Stimulated activated CD4-positive, alpha-beta T cell treated with anti-CD3 and anti-CD28 coated beads, TNF-alpha, amount 100 ng/mL, for 24 hours (primary cell): ENCODE data around the gene SLC35A3.
"Not testable (repeated sequence)": the region's sequence is repeated elsewhere in the genome, so short reads cannot be mapped to it uniquely, and the experiment has no call there.

Experiments
- DNase-seq, 3 experiments: peaks; one replicate each; pipeline ENCODE4 v3.0.0-alpha.2; 2020; ENCODE audit warnings: low read depth in 3 of 3

The SLC35A3 gene

DNA sequence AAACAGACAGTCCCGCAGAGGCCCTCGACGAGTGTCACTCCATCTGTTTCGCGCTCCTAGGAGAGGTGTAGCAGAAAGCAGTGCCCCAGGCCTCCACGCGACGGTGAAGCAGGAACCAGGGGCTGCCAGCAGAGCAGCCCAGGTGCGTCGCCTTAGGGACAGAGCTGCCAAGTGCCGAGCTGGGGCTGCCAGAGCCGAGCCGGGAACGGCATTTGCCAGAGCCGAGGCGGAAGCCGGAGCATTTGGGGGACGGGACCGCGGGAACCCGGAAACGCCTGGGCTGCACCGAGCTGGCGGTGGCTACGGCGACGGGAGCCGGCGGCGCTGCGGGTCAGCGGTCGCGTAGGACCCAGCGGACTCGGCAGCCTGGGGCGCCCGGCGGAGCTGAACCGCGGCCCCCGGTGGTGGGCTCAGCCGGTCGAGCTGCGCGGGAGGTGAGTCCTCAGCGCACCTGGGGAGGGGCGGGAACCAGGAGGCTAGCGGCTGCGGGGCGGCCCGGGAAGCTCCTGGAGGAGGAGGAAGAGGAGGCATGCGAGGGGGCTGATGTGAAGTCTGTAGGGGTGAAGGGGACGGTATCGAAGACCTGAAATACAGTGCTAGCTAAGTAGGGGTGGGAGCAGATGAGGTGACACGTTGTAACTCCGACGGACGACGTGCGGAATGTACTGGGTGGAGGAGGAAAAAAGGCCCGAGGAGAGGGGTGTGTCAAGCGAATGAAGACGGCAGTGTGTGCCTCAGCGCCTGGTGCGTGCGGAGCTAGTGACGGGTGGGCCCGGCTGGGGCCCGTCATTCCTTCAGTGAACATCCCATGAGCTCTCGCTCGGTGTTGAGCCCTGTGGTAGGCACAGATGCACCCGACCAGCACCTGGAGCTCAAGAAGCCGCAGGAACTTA lies at the start of gene SLC35A3:
TSS of gene SLC35A3 (plus strand) at position 268 of the 893 bp plus-strand sequence. CDS start 23,559 bp downstream, outside the sequence.
- peak; percentile 67 to 81 (median 74) for DNase-seq

DNA sequence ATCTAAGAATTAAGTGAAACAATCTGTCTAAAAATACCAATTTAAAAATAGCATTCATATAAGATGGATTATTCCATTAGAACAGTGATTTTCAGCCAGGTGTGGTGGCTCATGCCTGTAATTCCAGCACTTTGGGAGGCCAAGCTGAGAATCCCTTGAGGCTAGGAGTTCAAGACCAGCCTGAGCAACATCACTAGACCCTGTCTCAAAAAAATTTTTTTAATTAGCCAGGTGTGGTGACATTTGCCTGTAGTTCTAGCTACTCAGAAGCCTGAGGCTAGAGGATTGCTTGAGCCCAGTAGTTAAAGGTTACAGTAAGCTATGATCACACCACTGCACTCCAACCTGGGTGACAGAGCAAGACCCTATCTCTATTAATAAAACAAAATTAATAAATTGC lies 35.0 kb upstream of the SLC35A3 start:
- no peak for DNase-seq

DNA sequence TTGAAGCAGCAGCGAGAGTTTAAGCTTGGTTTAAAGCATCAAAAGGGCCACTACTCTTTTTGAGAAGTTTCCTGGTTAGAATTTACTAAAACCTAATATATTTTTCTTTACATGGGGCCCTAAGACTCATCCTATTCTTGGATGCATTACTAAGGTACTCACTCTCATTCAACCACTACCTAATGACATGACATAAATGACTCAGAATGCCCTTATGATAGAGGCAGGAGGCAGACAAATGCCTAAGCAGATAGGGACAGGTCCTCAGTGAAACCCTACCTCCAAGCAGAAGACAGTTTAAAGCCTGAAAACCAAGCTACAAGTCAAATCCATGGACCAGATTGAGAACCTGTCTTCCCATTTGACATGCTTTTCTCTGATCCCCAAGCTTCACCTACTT lies 34.3 kb upstream of the SLC35A3 start:
- DNase-seq, result no peak

DNA sequence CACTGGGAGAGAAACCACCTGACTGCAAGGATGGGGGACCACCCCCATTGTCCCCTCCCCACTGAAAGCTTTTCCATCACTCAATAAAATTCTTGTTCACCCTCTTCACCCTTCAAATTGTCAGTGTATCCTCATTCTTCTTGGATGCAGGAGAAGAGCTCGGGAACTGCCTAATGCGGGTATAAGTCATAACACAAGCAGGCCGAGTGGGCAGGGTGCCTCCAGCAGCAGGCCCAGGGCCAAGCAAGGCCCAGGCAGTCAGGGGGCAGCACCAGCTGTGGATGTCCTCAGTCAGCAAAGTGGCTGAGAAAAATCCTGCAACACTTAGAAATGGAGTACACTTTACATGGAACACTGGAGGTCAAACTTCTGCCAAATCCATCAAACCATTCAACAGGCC lies 33.7 kb upstream of the SLC35A3 start:
- DNase-seq, result no peak

DNA sequence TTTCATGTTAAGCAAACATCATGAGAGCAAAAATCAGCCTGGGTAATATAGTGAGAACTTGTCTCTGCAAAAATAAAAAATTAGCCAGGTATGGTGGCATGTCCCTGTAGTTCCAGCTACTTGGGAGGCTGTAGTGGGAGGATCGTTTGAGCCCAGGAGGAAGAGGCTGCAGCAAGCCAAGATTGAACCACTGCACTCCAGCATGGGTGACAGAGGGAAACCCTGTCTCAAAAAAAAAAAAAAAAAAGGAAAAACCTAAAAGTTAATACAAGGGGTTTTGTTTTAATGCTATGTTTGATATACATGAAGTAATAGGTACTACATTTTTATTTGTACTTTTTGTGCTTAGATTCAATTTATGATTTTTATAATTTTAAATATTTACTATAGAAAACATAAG lies 27.1 kb upstream of the SLC35A3 start:
- DNase-seq, result no peak

DNA sequence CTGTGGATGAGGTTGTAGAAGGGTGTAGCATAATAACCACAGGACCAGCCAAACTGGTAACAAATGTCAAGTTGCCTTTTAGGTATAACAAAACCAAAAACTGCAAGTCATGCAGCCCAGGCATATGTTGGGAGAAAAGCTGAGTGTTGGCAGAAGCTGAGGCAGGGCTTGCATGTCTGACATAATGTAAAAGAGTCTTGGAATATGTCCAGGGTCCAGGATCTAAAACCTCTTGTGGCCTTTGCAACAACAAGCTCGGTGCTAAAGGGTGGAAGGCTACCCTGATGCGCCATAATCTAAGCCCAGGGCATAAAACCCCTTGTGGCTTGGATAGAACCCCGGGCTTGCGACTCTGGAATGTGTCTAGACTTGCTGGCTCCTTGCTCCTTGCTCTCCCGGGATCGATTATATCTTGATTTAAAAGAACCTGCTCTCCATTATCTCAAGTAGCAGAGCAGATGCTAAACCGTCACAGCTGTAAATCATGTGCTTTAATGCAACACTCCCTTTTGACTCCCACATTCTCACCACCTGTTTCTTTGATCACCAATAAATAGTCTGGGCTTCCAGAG lies 26.5 kb upstream of the SLC35A3 start:
- no peak for DNase-seq

DNA sequence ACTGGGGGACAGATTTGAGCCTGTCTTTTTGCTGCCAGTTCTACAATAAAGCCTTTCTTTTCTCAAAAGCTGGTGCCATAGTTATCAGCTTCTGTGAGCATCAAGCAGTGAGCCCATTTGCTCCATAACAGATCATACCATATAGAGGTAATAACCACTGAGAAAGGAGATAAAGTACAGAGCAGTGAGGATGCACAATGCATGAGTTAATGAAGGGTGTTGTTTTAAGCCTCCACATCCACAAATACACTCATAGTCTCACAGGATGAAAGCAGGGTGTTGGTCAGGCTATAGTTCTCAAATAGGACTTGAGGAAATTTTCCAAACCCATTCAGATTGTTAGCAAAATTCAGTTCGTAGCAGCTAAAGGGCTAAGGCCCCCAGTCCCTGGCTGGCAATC lies 25.6 kb upstream of the SLC35A3 start:
- no peak for DNase-seq

DNA sequence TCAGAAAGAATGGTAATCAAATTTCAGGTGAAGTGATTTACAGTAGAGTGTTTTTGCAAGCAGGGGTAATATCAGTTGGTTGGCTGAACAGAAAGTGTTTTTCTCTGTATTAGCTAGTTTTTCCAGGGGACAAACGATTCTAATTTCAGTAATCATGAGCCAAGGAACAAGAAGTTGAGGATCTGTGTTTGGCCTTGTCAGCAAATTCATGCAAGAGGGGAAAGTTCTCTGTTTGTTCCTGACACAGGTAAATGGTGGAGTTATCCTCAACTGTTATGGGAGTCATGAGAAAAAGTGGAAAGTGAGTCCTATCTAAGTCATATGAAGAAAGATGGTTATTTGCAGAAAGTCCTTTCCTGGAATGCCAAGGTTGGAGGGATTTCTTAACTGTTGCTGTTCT lies 24.6 kb upstream of the SLC35A3 start:
- no peak for DNase-seq

DNA sequence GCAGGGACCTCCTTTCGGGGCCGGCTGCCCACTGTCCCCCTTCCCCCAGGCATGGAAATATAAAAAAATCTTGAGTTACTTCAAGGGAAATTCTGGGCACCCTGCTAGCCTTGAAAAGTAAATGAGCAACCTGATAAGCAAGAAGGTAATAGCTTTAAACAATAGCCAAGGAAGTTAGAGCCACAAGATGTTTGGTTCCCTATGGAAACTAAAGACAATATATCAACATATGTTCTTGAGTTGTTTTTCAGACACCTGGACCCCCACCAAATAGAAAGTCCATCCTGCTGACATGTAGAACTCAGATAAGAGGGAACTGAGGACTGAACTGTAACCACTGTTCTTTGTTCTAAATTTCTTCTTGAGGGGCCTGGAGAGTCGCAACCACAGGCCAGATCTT lies 19.3 kb upstream of the SLC35A3 start:
- no peak for DNase-seq

DNA sequence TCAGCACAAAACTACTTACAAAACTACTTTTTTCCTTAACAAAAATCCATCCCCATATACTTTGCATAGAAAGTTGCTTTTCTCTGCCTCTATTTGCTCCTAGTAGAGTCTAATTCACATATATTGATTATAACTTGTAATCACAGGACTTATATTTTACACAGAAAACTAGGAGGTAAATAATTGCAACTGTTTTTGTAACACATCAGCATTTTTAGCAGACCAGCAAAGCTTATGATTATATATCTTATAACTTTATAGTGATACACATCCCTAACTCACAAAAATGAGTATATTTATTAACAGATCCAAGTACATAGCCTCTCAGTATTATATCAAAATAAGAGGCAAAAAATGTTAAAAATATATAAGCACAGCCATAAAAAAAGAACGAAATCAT lies 17.3 kb upstream of the SLC35A3 start:
- no peak for DNase-seq

DNA sequence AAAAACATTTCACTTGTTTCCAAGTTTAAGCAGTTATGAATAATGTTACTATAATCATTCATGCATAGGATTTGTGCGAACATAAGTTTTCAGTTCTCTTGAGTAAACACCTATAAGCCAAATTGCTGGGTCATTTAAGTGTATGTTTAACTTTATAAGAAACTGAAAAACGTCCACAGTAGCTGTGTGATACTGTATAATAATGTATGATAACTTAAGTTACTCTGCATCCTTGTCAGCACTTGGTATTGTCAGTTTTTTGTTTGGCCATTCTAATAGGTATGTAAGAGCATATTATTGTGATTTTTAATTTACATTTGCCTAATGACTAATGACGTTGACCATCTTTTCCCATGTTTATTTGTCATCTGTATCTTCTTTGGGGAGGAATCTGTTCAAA lies 14.4 kb upstream of the SLC35A3 start:
- DNase-seq, result no peak

DNA sequence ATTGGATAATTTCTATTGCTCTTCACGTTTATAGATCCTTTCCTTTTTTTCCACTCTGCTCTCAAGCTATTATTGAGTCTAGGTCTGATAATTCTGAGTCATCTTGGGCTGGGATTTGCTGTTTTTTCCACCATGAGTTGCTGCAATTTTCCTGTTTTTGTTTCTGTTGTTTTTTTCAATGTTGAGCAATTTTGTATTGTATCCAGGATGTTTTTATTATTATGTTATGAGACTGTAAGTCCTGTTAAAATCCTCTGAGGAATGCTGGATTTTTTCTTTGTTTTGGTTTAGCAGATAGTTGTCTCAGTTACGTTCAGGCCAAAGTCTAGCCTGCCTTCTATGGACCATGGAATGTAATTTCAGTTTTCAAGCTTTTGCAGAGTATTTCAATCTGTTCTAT lies 13.0 kb upstream of the SLC35A3 start:
- no peak for DNase-seq

DNA sequence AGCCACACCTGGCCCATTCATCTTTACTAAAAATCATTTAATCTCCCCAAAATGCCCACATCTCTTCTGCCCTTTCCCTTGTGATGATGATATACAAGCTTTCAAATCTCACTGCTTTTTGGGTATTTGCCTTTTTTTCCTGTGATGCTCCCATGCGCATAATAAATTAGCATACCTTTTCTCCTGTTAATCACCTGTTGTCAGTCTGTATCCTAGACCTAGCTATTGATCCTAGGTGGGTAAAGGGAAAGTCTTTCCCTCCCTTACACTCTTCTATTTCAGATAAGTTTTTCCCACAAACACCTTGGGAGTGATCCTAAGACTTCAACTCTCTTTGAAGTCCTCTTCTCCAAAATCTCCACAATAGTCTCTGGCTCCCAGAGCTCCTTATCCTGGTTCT lies 12.0 kb upstream of the SLC35A3 start:
- DNase-seq, result no peak

DNA sequence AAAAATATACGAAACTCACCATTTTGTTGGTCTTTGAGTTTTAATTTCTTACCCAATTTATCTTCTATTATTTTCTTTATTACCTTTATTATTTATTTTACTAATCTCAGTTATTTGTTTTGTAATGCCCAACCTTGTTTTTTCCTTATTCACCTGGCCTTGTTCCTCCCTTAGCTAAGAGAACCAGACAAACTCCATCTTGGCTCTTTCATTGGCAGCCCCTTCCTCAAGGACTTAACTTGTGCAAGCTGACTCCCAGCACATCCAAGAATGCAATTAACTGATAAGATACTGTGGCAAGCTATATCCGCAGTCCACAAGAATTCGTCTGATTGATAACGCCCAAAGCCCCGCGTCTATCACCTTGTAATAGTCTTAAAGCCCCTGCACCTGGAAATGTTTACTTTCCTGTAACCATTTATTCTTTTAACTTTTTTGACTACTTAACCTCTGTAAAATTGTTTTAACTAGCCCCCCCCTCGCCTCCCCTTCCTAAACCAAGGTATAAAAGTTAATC lies 10.5 kb upstream of the SLC35A3 start:
- DNase-seq, result not testable (repeated sequence)

DNA sequence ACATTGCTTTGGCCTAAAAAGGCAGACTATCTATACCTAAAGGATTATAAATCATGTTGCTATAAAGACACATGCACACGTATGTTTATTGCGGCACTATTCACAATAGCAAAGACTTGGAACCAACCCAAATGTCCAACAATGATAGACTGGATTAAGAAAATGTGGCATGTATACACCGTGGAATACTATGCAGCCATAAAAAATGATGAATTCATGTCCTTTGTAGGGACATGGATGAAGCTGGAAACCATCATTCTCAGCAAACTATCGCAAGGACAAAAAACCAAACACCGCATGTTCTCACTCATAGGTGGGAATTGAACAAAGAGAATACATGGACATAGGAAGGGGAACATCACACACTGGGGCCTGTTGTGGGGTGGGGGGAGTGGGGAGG lies 9.5 kb upstream of the SLC35A3 start:
- not testable (repeated sequence) for DNase-seq

DNA sequence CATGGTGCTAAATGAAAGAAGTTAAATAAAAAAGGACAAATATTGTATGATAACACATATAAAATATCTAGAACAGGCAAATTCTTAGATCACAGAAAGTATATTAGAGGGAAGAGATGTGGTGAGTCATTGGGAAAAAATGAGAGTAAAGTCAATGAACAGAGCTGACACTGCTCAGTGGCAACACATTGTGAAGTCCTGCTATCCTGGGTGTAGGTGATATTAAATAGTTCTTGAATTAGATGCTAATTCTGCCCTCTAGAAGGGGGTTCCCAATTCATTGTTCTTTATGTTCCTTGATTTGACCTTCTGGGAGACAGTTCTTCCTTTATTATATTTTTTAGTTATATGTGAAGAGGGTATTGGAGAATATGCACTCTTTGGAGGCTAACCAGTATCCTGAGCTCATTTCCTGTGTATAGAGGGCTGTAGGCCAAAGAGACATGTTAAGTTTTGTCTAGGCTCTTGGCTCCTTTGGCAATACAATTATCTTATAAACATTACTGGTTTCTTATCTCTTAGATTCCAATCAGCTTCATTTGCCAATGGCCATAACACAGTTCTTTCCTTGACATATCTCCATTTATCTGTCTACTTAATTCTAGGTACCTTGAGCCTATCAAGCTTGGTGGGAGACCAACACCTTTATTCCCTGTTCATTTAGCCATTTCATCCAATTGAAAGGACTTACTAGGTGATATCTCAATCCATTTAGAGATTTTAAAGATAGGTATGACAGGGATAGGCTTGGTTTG lies 6.6 kb upstream of the SLC35A3 start:
- DNase-seq, result no peak

DNA sequence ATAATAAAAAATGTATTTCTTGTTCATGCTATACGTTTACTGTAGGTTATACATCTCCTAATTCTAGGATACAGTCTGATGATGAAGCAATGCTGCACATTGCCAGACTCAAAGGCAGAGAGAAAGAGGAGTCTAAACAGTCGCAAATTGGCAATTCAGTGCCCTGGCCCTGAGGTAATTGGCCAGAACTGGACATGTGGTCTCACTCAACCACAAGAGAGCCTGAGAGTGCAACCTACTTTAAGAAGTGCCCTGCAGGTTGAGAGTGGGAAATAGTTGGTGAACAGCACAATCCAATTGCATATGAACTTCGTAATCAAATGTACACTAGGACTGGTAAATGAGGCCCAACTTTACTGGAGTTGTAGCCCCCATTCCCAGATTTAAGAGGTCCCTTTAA lies 5.0 kb upstream of the SLC35A3 start:
- DNase-seq, result no peak

DNA sequence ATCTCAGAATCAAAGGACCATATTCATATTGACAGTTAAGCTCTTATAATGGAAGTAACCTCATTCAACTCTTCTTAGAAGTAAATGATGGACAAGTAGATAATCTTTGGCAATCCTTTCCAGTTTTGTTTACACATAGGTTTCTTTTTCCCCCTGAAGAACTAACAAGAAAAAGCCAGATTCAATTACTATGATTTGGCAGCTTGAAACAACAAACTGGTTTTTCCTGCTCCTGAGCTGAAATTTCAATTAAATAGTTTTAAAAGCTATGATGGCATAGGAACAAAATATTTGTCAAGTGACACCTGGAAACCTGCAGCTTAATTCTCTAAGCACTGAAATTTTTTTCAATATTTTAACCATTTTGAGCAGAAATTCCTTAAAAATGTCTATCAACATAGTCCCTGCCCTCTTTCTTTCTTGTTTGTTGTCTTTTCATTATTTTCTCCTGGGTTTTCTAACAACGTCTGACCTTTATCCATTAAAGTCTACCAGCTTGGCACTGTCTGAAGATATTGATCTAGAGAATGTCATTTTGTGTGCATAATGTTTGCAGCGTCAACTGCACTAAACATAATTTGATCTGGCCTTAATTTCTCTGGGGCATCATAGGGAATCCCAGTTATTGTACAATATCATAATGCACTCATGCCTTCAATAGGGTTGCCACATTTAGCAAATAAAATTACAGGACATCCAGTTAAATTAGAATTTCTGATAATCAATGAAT lies 4.0 kb upstream of the SLC35A3 start:
- DNase-seq, result no peak

DNA sequence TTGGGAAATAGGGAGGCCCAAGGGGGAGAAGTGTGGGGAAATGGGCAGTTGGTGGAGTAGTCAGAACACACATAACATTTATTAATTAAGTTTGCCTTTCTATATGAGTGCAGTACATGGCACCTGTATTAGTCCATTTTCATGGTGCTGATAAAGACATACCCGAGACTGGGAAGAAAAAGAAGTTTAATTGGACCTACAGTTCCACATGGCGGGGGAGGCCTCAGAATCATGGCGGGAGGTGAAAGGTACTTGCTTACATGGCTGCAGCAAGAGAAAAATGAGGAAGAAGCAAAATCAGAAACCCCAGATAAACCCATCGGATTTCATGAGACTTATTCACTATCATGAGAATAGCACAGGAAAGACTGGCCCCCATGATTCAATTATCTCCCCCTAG lies 1.6 kb upstream of the SLC35A3 start:
- no peak for DNase-seq

DNA sequence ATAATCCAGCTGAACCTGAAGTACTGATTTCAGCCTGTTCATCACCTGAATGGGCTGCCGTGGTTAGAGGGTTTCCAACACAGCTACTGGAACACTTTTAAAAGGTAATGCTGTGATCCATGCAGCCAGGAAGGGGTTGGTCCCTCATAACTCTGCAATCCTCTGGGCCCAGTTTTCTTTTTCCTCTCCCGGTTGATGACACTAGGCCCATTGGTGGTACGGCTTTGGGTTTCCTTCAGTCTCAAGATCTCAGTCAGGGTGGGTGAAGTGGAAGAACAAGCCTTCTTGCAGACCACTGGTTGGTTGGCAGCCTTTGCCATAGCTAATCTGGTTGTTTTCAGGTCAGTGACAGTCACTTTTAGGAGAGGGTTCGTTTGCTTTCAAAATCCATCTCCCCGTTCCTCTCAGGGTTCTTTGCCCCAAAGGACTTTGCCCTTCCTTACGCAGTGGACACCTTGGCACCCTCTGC lies 502 bp upstream of the SLC35A3 start:
- peak in 1 of 3 experiments; percentile 0 for DNase-seq

DNA sequence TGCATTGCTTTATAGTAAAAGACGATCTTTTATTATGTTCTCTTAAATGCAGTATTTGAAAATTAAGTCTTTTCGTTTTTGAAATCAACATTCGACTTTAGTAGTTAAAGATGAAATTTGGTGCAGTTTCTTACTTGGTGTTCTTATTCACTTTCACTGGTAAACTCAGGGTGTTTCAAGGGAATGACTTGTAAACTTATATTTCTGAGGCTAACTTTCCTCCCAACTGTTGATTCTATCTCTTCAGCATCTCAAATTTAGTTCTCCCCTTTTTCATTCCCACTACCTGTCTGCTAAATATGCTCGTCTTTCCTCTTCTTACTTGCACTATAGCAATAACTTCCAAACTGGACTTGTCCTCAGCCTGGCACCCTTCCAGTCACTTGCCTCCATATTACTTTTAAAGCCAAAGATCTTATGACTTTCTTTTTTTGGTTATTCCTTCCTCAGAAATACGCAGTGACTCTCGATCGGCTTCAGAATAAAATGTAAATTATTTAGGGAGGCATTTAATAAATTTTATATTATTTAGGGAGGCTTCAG lies 988 bp downstream of the SLC35A3 start:
- no peak for DNase-seq
